CD4-positive, alpha-beta T cell treated with Interleukin-1 beta for 1 hour (primary cell): Measurements from ENCODE around the gene RHEBL1.

ENCODE experiments used
- DNase-seq, 2 donors: peaks; one replicate each; pipeline ENCODE4 v3.0.0-alpha.2; 2020 to 2022

The RHEBL1 gene

DNA sequence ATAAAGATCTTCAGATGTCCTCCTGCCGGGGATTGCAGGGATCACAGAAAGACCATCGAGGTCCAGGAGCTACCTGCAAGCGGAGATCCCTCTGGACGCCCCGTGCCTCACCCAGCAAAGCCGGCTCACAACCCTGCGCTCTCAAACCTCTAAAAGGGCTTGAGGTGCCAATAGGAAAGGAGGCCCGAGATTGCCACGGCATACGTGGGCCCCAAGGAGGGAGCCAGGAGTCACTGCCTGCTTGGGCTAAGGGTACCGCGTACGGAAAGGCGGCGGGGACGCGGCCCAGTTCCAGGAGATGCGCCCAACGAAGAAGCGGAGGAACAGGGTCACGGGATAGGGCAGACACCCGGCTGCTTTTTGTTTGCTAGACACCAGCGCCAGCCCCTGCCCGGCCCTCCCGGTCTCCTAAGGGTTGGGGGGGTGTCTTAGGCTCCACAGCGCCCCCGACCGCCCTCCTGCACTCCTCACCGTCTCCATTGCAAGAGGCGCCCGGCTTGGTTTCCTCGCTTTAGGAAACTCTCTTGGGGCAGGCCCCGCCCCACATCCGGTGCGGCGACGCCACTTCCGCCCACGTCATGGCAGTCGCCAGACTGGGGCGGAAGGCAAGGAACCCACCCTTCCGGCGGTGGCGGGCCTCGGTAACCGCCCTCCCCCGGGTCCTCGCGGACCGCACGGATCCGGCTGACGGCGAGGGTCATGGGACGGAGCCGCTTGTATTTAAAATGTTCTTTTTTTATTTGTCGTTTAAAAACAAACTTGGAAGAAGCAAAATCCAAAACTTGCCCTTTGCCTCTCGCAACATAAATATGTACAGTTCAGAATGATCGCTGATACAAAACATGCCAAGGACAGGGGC is 51.3 kb downstream of the RHEBL1 start, which contains the start of gene PRKAG1:
PRKAG1 (minus strand) TSS at position 516 of the 859 bp plus-strand sequence; CDS start at position 480, 36 bp downstream.
- DNase-seq: peak; percentile 98

DNA sequence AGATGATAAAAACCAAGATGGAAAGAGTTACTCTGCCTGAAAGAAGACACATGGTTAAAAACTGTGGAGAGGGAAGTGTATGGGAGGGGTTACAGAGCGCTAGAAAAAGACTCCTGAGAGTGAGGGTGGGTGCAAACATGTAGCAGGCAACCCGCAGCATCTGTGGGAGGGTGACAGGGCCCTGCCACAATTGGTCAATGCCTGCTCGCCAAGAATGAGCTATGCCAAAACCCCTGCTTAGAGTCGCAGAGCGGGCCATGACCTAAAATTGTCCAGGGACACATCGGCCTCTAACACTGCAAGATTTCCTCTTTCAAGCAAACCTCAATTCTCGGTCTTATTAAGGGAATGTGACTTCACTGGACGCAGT is 51.9 kb downstream of the RHEBL1 start:
- DNase-seq: peak in 1 of 2 donors; percentile 42

DNA sequence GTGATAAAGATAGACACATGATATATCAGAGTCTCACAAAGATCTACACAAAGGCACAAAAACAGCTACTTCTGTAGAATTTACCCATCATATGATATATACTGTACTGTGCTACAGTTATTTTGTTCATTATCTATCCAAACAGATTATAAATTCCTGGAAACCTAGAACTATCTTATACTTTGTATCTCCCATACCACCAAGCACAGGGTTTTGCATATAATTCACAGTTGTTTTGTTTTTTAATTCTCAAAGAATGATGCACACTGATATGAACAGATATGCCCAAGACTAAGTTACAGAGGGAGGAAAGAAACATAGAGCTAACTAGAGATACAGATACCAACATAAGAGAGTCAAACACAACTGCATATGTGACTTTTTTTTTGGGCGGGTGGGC is 54.6 kb downstream of the RHEBL1 start:
- DNase-seq: no peak
